ENCODE data around the gene SHISA9.

Gene SHISA9

GRCh38 chr16:13021996-13022395, 120.6 kb downstream of the SHISA9 start:
- no peak for DNase-seq (ENCODE audit: low read depth in 2 of 2)

GRCh38 chr16:13029786-13030185, 128.4 kb downstream of the SHISA9 start:
- DNase-seq (ENCODE audit: low read depth in 2 of 2): no peak

GRCh38 chr16:13030769-13031168, 129.4 kb downstream of the SHISA9 start:
- DNase-seq (ENCODE audit: low read depth in 2 of 2): no peak

GRCh38 chr16:13032911-13033310, 131.5 kb downstream of the SHISA9 start:
- DNase-seq (ENCODE audit: low read depth in 2 of 2): no peak

GRCh38 chr16:13036600-13036999, 135.2 kb downstream of the SHISA9 start:
- DNase-seq (ENCODE audit: low read depth in 2 of 2): no peak

- no peak for DNase-seq (ENCODE audit: low read depth in 2 of 2)
Measured at GRCh38 chr16:13038591-13038990, 137.2 kb downstream of the SHISA9 start.

- no peak for DNase-seq (ENCODE audit: low read depth in 2 of 2)
Measured at GRCh38 chr16:13039526-13039925, 138.1 kb downstream of the SHISA9 start.

- no peak for DNase-seq (ENCODE audit: low read depth in 2 of 2)
Measured at GRCh38 chr16:13041180-13041579, 139.8 kb downstream of the SHISA9 start.

GRCh38 chr16:13041646-13042290, 140.4 kb downstream of the SHISA9 start:
- DNase-seq (ENCODE audit: low read depth in 2 of 2): no peak

GRCh38 chr16:13042291-13042685, 140.9 kb downstream of the SHISA9 start:
- no peak for DNase-seq (ENCODE audit: low read depth in 2 of 2)

GRCh38 chr16:13046061-13046821, 144.8 kb downstream of the SHISA9 start:
- no peak for DNase-seq (ENCODE audit: low read depth in 2 of 2)

GRCh38 chr16:13047276-13047675, 145.9 kb downstream of the SHISA9 start:
- no peak for DNase-seq (ENCODE audit: low read depth in 2 of 2)

GRCh38 chr16:13049688-13050087, 148.3 kb downstream of the SHISA9 start:
- no peak for DNase-seq (ENCODE audit: low read depth in 2 of 2)

GRCh38 chr16:13052431-13052830, 151.0 kb downstream of the SHISA9 start:
- DNase-seq (ENCODE audit: low read depth in 2 of 2): no peak

GRCh38 chr16:13055480-13055879, 154.1 kb downstream of the SHISA9 start:
- DNase-seq (ENCODE audit: low read depth in 2 of 2): no peak

GRCh38 chr16:13056607-13057006, 155.2 kb downstream of the SHISA9 start:
- no peak for DNase-seq (ENCODE audit: low read depth in 2 of 2)

- DNase-seq (ENCODE audit: low read depth in 2 of 2): no peak
Measured at GRCh38 chr16:13060932-13061331, 159.5 kb downstream of the SHISA9 start.

- no peak for DNase-seq (ENCODE audit: low read depth in 2 of 2)
Measured at GRCh38 chr16:13061691-13062090, 160.3 kb downstream of the SHISA9 start.

GRCh38 chr16:13062219-13062618, 160.8 kb downstream of the SHISA9 start:
- DNase-seq (ENCODE audit: low read depth in 2 of 2): no peak

GRCh38 chr16:13063457-13063856, 162.1 kb downstream of the SHISA9 start:
- no peak for DNase-seq (ENCODE audit: low read depth in 2 of 2)

GRCh38 chr16:13064821-13065220, 163.4 kb downstream of the SHISA9 start:
- DNase-seq (ENCODE audit: low read depth in 2 of 2): no peak

- DNase-seq (ENCODE audit: low read depth in 2 of 2): no peak
Measured at GRCh38 chr16:13067648-13068047, 166.2 kb downstream of the SHISA9 start.

GRCh38 chr16:13068912-13069583, 167.7 kb downstream of the SHISA9 start:
- no peak for DNase-seq (ENCODE audit: low read depth in 2 of 2)
